Measurements from ENCODE around the gene SLC22A1. TPM values are rescaled to one million over a fixed set of nuclear protein-coding genes. Genes with fewer than 3 reads are reported as not detected.
"Not testable (repeated sequence)": the region's sequence is repeated elsewhere in the genome, so short reads cannot be mapped to it uniquely, and the experiment has no call there.

Gene SLC22A1
- total RNA-seq, 1 donor from 2014 or later, result not detected

- H3K27me3 ChIP-seq, result no peaks in the 10 kb centered on the region
- H3K4me1 ChIP-seq, result no peaks in the 10 kb centered on the region
- intact Hi-C loops (cut with DNase I), result no loop called here
- H3K4me3 ChIP-seq, result no peak overlapping the region
- no peak for TF ChIP-seq CTCF (IDR thresholded peaks at IDR 0.05)
- no peak for DNase-seq (ENCODE audit: low spot score in 2 of 2)
- H3K27ac ChIP-seq, result no peak overlapping the region
- H3K36me3 ChIP-seq, result no peaks in the 10 kb centered on the region
- H3K9me3 ChIP-seq, result peaks cover 0 to 3% of the 10 kb centered on the region in 2 donors
Observed at GRCh38 chr6:160163912-160164311, 42.3 kb downstream of the SLC22A1 start.

- H3K36me3 ChIP-seq; intact Hi-C loops (cut with DNase I); DNase-seq (ENCODE audit: low spot score in 2 of 2); H3K4me3 ChIP-seq; H3K4me1 ChIP-seq; H3K27ac ChIP-seq; H3K27me3 ChIP-seq; H3K9me3 ChIP-seq: not testable (repeated sequence)
Observed at GRCh38 chr6:160165928-160166327, 44.3 kb downstream of the SLC22A1 start.

- peaks cover 0 to 3% of the 10 kb centered on the region in 2 donors for H3K4me1 ChIP-seq
- no peak for TF ChIP-seq CTCF (IDR thresholded peaks at IDR 0.05)
- intact Hi-C loops (cut with DNase I), result no loop called here
- H3K27me3 ChIP-seq, result no peaks in the 10 kb centered on the region
- H3K9me3 ChIP-seq, result peaks cover 0 to 3% of the 10 kb centered on the region in 2 donors
- no peak for DNase-seq (ENCODE audit: low spot score in 2 of 2)
- H3K4me3 ChIP-seq, result no peak overlapping the region
- no peak overlapping the region for H3K27ac ChIP-seq
- H3K36me3 ChIP-seq, result no peaks in the 10 kb centered on the region
Observed at GRCh38 chr6:160167604-160168399, 46.2 kb downstream of the SLC22A1 start.

- H3K4me1 ChIP-seq, result peaks cover 0 to 3% of the 10 kb centered on the region in 2 donors
- intact Hi-C loops (cut with DNase I), result no loop called here
- peaks cover 0 to 3% of the 10 kb centered on the region in 2 donors for H3K9me3 ChIP-seq
- no peak overlapping the region for H3K4me3 ChIP-seq
- DNase-seq (ENCODE audit: low spot score in 2 of 2), result no peak
- H3K27me3 ChIP-seq, result no peaks in the 10 kb centered on the region
- no peak overlapping the region for H3K27ac ChIP-seq
- TF ChIP-seq CTCF (IDR thresholded peaks at IDR 0.05), result no peak
- no peaks in the 10 kb centered on the region for H3K36me3 ChIP-seq
Observed at GRCh38 chr6:160170018-160170680, 48.5 kb downstream of the SLC22A1 start.

GRCh38 chr6:160172704-160173103 is 51.1 kb downstream of the SLC22A1 start:
- DNase-seq (ENCODE audit: low spot score in 2 of 2), result no peak
- H3K4me3 ChIP-seq, result no peak overlapping the region
- H3K4me1 ChIP-seq, result peaks cover 0 to 3% of the 10 kb centered on the region in 2 donors
- H3K27ac ChIP-seq, result no peak overlapping the region
- intact Hi-C loops (cut with DNase I), result no loop called here
- H3K9me3 ChIP-seq, result no peaks in the 10 kb centered on the region
- H3K36me3 ChIP-seq, result no peaks in the 10 kb centered on the region
- TF ChIP-seq CTCF (IDR thresholded peaks at IDR 0.05), result no peak
- no peaks in the 10 kb centered on the region for H3K27me3 ChIP-seq

- DNase-seq (ENCODE audit: low spot score in 2 of 2), result no peak
- Histone ChIP-seq H3K36me3 (no peaks in the 10 kb centered on the region), H3K27ac (no peak overlapping the region), H3K27me3 (no peaks in the 10 kb centered on the region), H3K4me1 (peaks cover 0 to 3% of the 10 kb centered on the region in 2 donors), H3K9me3 (no peaks in the 10 kb centered on the region), H3K4me3 (no peak overlapping the region)
- TF ChIP-seq CTCF (IDR thresholded peaks at IDR 0.05), result no peak
- intact Hi-C loops (cut with DNase I), result no loop called here
Observed at GRCh38 chr6:160173806-160174527, 52.4 kb downstream of the SLC22A1 start.

Data from ascending aorta (tissue), 2 donors.